ENCODE measurements around the gene RASEF.

DNA sequence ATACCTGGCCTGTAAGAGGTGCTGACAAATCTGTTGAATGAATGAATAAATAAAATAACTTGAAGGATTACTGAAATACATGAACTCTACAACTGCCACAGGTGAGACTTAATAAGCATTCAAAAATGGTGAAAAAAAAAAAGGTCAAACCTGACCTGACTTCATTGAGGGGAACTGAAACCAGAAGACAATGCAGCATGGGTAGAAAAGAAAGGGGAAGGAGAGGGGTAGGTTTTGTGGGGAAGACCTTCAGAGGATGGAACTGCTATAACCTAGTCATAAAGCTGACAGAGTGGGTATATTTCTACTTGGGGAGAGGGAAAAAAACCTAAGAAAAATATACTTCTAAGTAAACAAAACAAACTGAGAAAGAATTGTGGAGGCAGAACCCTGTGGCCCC, 56.6 kb downstream of the RASEF start:
- TF ChIP-seq, protein P1, sequence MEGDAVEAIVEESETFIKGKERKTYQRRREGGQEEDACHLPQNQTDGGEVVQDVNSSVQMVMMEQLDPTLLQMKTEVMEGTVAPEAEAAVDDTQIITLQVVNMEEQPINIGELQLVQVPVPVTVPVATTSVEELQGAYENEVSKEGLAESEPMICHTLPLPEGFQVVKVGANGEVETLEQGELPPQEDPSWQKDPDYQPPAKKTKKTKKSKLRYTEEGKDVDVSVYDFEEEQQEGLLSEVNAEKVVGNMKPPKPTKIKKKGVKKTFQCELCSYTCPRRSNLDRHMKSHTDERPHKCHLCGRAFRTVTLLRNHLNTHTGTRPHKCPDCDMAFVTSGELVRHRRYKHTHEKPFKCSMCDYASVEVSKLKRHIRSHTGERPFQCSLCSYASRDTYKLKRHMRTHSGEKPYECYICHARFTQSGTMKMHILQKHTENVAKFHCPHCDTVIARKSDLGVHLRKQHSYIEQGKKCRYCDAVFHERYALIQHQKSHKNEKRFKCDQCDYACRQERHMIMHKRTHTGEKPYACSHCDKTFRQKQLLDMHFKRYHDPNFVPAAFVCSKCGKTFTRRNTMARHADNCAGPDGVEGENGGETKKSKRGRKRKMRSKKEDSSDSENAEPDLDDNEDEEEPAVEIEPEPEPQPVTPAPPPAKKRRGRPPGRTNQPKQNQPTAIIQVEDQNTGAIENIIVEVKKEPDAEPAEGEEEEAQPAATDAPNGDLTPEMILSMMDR (IDR thresholded peaks at IDR 0.05; ENCODE audit: low read length) = no peak
- TF ChIP-seq EZH2 (IDR thresholded peaks at IDR 0.05; ENCODE audit: borderline replicate concordance, low read length) = no peak

Data from OCI-LY1 (cell line).